Ovary (tissue), 3 donors: ENCODE results near the gene RPTOR.

Source experiments
- CTCF ChIP-seq, 3 donors: fragments of 450-650 bp in 2 of 3; fragments of 200-600 bp in 1 of 3; IDR thresholded peaks; one replicate each; pipeline versions ENCODE4 v1.5.1 to v1.8.0; 2016 to 2022; ENCODE audit warnings: antibody characterized with exemption in 3 of 3, mild to moderate bottlenecking in 1 of 3
- POLR2A ChIP-seq: fragments of 450-650 bp; IDR thresholded peaks from one replicate; pipeline ENCODE4 v1.6.1; 2017; ENCODE audit warnings: antibody characterized with exemption, mild to moderate bottlenecking, moderate library complexity
- donor health status: DM: no; HTN: no; CAD: no.

DNA sequence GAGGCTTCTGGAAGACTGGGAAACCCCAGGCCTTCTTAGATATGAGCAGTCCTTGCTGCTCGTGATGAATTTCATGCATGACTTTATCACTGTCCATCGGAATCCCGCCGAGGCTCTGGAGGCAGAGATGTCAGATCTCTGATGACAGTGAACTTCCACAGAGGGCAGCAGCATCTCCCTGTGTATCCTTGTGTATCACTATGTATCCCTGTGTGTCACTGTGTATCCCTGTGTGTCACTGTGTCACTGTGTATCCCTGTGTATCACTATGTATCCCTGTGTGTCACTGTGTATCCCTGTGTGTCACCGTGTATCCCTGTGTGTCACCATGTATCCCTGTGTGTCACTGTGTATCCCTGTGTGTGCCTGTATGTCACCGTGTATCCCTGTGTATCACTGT is 286.9 kb downstream of the RPTOR start:
- TF ChIP-seq CTCF (IDR thresholded peaks at IDR 0.05) = no peak
- TF ChIP-seq POLR2A = no peak
